Esophagus muscularis mucosa (tissue), 4 donors: Measurements from ENCODE around the gene SYNGAP1. TPM values are rescaled to one million over a fixed set of nuclear protein-coding genes. Genes with fewer than 3 reads are reported as not detected.
"Not testable (repeated sequence)": the region's sequence is repeated elsewhere in the genome, so short reads cannot be mapped to it uniquely, and the experiment has no call there.

Source experiments
- DNase-seq: peaks from one replicate; pipeline ENCODE4 v3.0.0-alpha.2; 2017; ENCODE audit errors: extremely low spot score
- H3K27ac ChIP-seq, 4 donors: fragments of 200-600 bp; sonication (generic); replicated peaks in 1 of 4; 1 replicate in 3 of 4; 2 replicates in 1 of 4; pipeline ENCODE4 v1.5.1; 2016 to 2019; ENCODE audit warnings: mild to moderate bottlenecking in 1 of 4
- H3K27me3 ChIP-seq, 4 donors: fragments of 200-600 bp; sonication (generic); one replicate each; pipeline versions ENCODE4 v1.5.1 to v1.6.0; 2016 to 2019
- H3K36me3 ChIP-seq, 4 donors: fragments of 200-600 bp; sonication (generic); one replicate each; pipeline ENCODE4 v1.5.1; 2016 to 2019
- H3K4me1 ChIP-seq, 4 donors: fragments of 200-600 bp; sonication (generic); one replicate each; pipeline ENCODE4 v1.5.1; 2016 to 2019
- H3K4me3 ChIP-seq, 4 donors: fragments of 200-600 bp; sonication (generic); 1 replicate in 2 of 4; 2 replicates in 2 of 4; pipeline ENCODE4 v1.5.1; 2016 to 2019; ENCODE audit warnings: mild to moderate bottlenecking in 4 of 4, moderate library complexity in 1 of 4
- H3K9me3 ChIP-seq, 4 donors: fragments of 200-600 bp; sonication (generic); 1 replicate in 3 of 4; 2 replicates in 1 of 4; pipeline ENCODE4 v1.5.1; 2016 to 2019
- CTCF ChIP-seq, 3 experiments: fragments of 200-600 bp in 2 of 3; fragments of 450-650 bp in 1 of 3; sonication (generic) in 2 of 3; IDR thresholded peaks; one replicate each; pipeline ENCODE4 v1.5.1; 2017 to 2019; ENCODE audit warnings: antibody characterized with exemption in 3 of 3, mild to moderate bottlenecking in 2 of 3, moderate library complexity in 1 of 3
- EP300 ChIP-seq: sonication (generic); formaldehyde crosslinking; IDR thresholded peaks from one replicate; pipeline ENCODE4 v1.6.1; 2017; ENCODE audit warnings: antibody characterized with exemption
- POLR2A ChIP-seq: fragments of 450-650 bp; IDR thresholded peaks from one replicate; pipeline ENCODE4 v1.6.1; 2017; ENCODE audit warnings: antibody characterized with exemption, moderate library complexity, mild to moderate bottlenecking, low read depth
- POLR2AphosphoS5 ChIP-seq, 2 donors: sonication (generic); formaldehyde crosslinking; IDR thresholded peaks; one replicate each; pipeline ENCODE4 v1.6.1; 2017; ENCODE audit warnings: antibody characterized with exemption in 2 of 2
- WGBS: methylation state at CpG from one replicate; pipeline ENCODE4 v1.1.5; 2018; 5-methylcytosine and 5-hydroxymethylcytosine counted together
- intact Hi-C: fragments of 100-400 bp; cut with DNase I; formaldehyde crosslinking; loops from one replicate; pipeline ENCODE4 v1.15.1; 2023
- total RNA-seq, 4 donors: library from RNA; depleted of rRNA; stranded (reverse); fragments of >200 nt; gene quantifications; one replicate each; pipeline versions ENCODE4 v1.1.0 to v1.2.1, GENCODE V29; 2016

Gene SYNGAP1
- total RNA-seq, 4 donors from 2014 or later: 8.0 to 17.6 (median 13.2) TPM

GRCh38 chr6:33469661-33470060 is 49.8 kb downstream of the SYNGAP1 start:
- DNase-seq: no peak
- 86% methylated on average over 3 of the region's 3 CpGs for WGBS
- Histone ChIP-seq H3K27me3 (peaks cover 0 to 4% (median 0%) of the 10 kb centered on the region in 4 donors), H3K27ac (no peak overlapping the region), H3K9me3 (no peaks in the 10 kb centered on the region), H3K4me3 (no peak overlapping the region), H3K36me3 (no peaks in the 10 kb centered on the region), H3K4me1 (no peaks in the 10 kb centered on the region)
- TF ChIP-seq CTCF (IDR thresholded peaks at IDR 0.05) (no peak), EP300 (no peak), POLR2AphosphoS5 (IDR thresholded peaks at IDR 0.05) (no peak), POLR2A (no peak)
- intact Hi-C loops: no loop called here

- intact Hi-C loops: no loop called here
- H3K4me3 ChIP-seq: no peak overlapping the region
- H3K36me3 ChIP-seq: no peaks in the 10 kb centered on the region
- TF ChIP-seq POLR2A (no peak), POLR2AphosphoS5 (IDR thresholded peaks at IDR 0.05) (no peak), EP300 (no peak)
- no peaks in the 10 kb centered on the region for H3K9me3 ChIP-seq
- H3K27me3 ChIP-seq: peaks cover 0 to 8% (median 0%) of the 10 kb centered on the region in 4 donors
- WGBS: 75% methylated on average over 3 of the region's 3 CpGs
- no peaks in the 10 kb centered on the region for H3K4me1 ChIP-seq
- DNase-seq: no peak
- H3K27ac ChIP-seq: no peak overlapping the region
Measured at GRCh38 chr6:33477864-33478263, 58.0 kb downstream of the SYNGAP1 start.

- DNase-seq: no peak
- H3K9me3 ChIP-seq: no peaks in the 10 kb centered on the region
- intact Hi-C loops: no loop called here
- H3K36me3 ChIP-seq: no peaks in the 10 kb centered on the region
- peaks cover 0 to 7% (median 0%) of the 10 kb centered on the region in 4 donors for H3K27me3 ChIP-seq
- no peaks in the 10 kb centered on the region for H3K4me1 ChIP-seq
- H3K27ac ChIP-seq: no peak overlapping the region
- WGBS: 69% methylated on average over 1 of the region's 1 CpG
- TF ChIP-seq CTCF (IDR thresholded peaks at IDR 0.05) (no peak), POLR2A (no peak), EP300 (no peak), POLR2AphosphoS5 (IDR thresholded peaks at IDR 0.05) (no peak)
- no peak overlapping the region for H3K4me3 ChIP-seq
Measured at GRCh38 chr6:33481192-33481591, 61.3 kb downstream of the SYNGAP1 start.

- 93% methylated on average over 5 of the region's 5 CpGs for WGBS
Measured at GRCh38 chr6:33482620-33483019, 62.8 kb downstream of the SYNGAP1 start.

GRCh38 chr6:33483678-33484077 is 63.8 kb downstream of the SYNGAP1 start:
- Histone ChIP-seq H3K9me3 (no peaks in the 10 kb centered on the region), H3K36me3 (no peaks in the 10 kb centered on the region), H3K27ac (no peak overlapping the region), H3K4me1 (no peaks in the 10 kb centered on the region), H3K27me3 (peaks cover 0 to 24% (median 0%) of the 10 kb centered on the region in 4 donors), H3K4me3 (no peak overlapping the region)
- DNase-seq: no peak
- TF ChIP-seq CTCF (IDR thresholded peaks at IDR 0.05) (no peak), POLR2AphosphoS5 (IDR thresholded peaks at IDR 0.05) (no peak), POLR2A (no peak), EP300 (no peak)
- intact Hi-C loops: no loop called here
- 60% methylated on average over 3 of the region's 3 CpGs for WGBS

More at GRCh38 chr6:33482620-33483019, 62.8 kb downstream of the SYNGAP1 start:
- intact Hi-C loops, H3K36me3 ChIP-seq, H3K4me3 ChIP-seq, H3K9me3 ChIP-seq, H3K4me1 ChIP-seq, DNase-seq, H3K27ac ChIP-seq: not testable (repeated sequence)
- H3K27me3 ChIP-seq: peaks cover 0 to 19% (median 0%) of the 10 kb centered on the region in 4 donors

- H3K4me1 ChIP-seq, H3K36me3 ChIP-seq, H3K4me3 ChIP-seq, H3K9me3 ChIP-seq, H3K27ac ChIP-seq, DNase-seq, intact Hi-C loops: not testable (repeated sequence)
- 100% methylated on average over 3 of the region's 6 CpGs for WGBS
- H3K27me3 ChIP-seq: peaks cover 0 to 27% (median 0%) of the 10 kb centered on the region in 4 donors
Measured at GRCh38 chr6:33484673-33485262, 64.9 kb downstream of the SYNGAP1 start.

GRCh38 chr6:33485680-33486079 is 65.8 kb downstream of the SYNGAP1 start:
- H3K27me3 ChIP-seq: peaks cover 0 to 30% (median 0%) of the 10 kb centered on the region in 4 donors
- H3K4me3 ChIP-seq, H3K4me1 ChIP-seq, H3K9me3 ChIP-seq, intact Hi-C loops, H3K36me3 ChIP-seq, H3K27ac ChIP-seq, DNase-seq: not testable (repeated sequence)
- WGBS: 85% methylated on average over 11 of the region's 25 CpGs
